ENCODE measurements around the gene TAB3.

TAB3 gene

DNA sequence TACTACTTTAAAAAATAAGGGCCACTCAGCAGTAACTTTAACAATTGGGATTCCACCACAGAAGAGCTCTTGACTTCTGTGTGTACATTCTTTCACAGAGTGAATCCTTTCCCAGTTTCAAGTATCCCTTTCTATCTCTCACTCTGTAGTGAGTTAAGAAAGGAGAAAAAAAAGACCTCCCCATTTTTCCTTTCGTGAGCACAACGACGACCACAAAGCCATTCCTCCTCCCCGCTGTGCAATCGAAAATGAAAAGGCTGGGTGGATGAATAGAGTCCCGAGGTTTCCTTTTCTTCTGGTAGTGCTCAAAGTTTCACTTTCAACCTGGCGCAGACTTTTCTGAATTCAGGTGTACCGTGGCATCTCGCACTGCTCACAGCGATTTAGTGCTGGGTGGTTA lies 58.0 kb downstream of the TAB3 start:
- TF ChIP-seq, protein P1, sequence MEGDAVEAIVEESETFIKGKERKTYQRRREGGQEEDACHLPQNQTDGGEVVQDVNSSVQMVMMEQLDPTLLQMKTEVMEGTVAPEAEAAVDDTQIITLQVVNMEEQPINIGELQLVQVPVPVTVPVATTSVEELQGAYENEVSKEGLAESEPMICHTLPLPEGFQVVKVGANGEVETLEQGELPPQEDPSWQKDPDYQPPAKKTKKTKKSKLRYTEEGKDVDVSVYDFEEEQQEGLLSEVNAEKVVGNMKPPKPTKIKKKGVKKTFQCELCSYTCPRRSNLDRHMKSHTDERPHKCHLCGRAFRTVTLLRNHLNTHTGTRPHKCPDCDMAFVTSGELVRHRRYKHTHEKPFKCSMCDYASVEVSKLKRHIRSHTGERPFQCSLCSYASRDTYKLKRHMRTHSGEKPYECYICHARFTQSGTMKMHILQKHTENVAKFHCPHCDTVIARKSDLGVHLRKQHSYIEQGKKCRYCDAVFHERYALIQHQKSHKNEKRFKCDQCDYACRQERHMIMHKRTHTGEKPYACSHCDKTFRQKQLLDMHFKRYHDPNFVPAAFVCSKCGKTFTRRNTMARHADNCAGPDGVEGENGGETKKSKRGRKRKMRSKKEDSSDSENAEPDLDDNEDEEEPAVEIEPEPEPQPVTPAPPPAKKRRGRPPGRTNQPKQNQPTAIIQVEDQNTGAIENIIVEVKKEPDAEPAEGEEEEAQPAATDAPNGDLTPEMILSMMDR (IDR thresholded peaks at IDR 0.05): no peak

DNA sequence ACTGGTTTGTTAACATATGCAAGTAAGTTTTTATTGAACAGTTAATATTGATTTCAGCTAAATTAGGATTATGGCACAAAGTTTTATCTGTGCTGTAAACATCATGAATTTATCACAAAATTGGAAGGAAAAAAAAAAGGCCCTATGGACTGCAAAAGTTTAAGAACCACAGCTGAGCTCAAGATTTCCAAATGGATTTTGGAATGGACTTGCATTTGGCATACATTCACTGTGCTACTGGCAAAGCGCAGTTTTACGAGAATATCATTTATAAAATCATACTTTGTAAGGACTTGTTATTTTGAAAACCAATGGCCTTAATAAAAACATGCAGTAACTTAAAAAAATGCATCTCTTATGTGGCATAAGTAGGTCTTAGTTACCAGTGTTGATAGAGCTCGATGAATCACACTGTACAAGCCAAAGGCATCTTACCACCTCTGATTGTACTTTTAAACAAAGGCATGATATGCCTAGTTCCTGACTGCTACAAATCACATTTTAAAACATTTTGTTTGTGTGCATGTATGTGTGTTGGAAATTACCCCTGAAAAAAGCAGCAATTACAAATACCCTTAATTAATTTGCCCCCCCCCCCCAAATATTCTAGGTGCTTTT lies 58.6 kb downstream of the TAB3 start:
- TF ChIP-seq, protein P1 (IDR thresholded peaks at IDR 0.05): no peak

DNA sequence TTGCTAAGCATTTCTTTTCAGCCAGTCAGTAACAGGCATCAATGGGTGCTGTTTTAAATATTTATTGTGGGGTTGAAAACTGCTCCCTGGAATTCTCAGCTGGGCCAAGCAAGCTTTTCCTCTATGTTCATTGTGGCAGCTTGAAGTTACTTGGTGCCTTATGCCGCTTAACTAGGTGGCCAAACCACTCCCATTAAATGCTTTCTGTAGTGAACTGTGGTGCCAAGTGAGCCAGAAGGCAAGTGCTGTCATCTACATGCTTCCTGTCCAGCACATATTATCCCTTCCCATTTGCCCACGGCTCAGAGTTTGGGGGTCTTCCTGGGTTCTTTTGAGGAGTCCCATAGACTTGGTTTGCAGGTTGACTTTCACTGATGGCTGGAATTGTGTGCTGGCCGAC lies 64.8 kb downstream of the TAB3 start:
- TF ChIP-seq, protein P1 (IDR thresholded peaks at IDR 0.05): no peak

DNA sequence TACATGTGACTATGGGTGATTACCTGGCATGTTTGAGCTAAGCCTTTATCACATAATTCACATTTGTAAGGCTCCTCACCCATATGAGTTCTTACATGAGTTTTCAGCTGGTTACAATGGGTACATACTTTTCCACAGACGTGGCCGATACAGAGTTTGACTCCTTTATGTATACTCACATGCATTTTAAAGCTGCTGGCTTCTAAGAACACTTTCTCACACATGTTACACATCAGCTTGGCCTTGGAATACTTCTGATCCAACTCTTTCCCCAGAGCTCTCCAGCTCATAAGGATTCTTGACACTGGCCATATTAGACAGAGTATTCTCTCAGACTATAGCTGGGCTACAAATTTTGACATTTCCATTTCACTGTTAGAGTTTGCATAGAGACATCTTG lies 66.3 kb downstream of the TAB3 start:
- TF ChIP-seq, protein P1 (IDR thresholded peaks at IDR 0.05): no peak

DNA sequence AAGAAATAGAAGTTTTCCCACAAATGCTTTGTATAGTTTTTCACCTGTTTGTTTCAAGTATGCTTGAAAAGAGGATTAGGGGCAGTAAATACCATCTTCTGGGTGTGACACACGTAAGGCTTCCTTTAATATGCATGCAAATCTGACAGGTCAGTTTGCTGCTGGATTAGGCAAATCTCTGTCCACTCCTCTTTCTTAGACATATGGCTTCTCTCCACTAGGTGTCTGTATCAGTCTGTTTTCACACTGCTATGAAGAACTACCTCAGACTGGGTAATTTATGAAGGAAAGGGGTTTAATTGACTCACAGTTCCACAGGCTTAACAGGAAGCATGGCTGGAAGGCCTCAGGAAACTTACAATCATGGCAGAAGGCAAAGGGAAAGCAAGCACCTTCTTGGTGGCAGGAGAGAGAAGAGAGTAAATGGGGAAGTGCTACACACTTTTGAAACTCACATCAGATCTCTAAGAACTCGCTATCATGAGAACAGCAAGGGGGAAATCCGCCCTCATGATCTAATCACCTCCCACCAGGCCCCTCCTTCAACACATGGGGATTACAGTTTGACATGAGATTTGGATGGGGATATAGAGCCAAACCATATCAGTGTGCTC lies 66.9 kb downstream of the TAB3 start:
- TF ChIP-seq, protein P1 (IDR thresholded peaks at IDR 0.05): no peak; the same call in 1 of the 2 replicates

DNA sequence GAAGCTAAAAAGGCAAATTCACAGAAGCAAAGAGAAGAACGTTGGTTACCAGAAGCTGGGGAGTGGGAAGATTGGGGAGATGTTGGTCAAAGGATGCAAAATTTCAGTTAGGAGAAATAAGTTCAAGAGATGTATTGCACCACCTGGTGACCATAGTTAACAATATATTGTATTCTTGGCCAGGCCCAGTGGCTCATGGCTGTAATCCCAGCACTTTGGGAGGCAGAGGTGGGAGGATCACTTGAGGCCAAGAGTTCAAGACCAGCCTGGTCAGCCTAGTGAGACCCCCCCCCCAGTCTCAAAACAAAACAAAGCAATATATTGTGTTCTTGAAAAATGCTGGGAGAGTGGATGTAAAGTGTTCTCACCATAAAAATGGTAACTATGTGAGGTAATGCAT lies 67.9 kb downstream of the TAB3 start:
- TF ChIP-seq, protein P1 (IDR thresholded peaks at IDR 0.05): no peak

DNA sequence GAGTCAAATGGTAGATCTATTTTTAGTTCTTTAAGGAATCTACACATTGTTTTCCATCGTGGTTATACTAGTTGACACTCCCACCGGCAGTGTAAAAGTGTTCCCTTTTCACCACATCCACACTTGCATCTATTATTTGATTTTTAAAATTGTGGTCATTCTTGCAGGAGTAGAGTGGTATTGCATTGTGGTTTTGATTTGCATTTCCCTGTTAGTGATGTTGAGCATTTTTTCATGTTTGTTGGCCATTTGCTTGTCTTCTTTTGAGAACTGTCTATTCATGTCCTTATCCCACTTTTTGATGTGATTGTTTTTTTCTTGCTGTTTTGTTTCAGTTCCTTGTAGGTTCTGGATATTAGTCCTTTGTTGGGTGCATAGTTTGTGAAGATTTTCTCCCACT lies 70.0 kb downstream of the TAB3 start:
- TF ChIP-seq, protein P1 (IDR thresholded peaks at IDR 0.05): no peak

All from LNCAP (cell line).